ENCODE results near the gene RELN. TPM values are rescaled to one million over a fixed set of nuclear protein-coding genes. Genes with fewer than 3 reads are reported as not detected.

RELN gene
- total RNA-seq, 4 donors from 2014 or later: 0.02 to 0.73 (median 0.39) TPM; not detected in 1

DNA sequence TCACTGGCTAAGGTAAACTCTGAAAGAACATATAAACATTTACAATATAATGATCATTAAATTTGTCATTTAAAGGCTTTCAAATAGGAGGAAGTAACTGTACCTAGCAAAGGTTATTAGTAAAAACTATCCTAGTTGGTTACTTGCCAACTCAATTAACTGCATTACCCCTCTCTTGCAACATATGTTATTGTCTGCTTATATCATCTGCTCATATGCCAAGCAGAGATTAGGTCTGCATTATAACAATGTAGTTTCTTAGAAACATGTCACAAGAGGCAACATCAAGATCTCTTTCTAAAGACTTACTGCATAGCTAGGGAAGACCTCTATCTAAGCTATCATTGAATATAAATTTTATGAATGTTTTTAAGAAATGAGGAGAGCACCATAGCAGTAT lies 132.5 kb downstream of the RELN start:
- Histone ChIP-seq H3K4me3 (no peak overlapping the region), H3K4me1 (no peaks in the 10 kb centered on the region), H3K27me3 (no peaks in the 10 kb centered on the region), H3K9me3 (no peaks in the 10 kb centered on the region), H3K27ac (no peak overlapping the region), H3K36me3 (no peaks in the 10 kb centered on the region)
- in situ Hi-C loops (cut with MboI; ENCODE audit: low sequenced_read_pairs in 4 of 4): no loop called here
- no peak for DNase-seq
- intact Hi-C loops (cut with DNase I; ENCODE audit: low total_unique reads): no loop called here
- ATAC-seq: no peak
- TF ChIP-seq, protein P1, sequence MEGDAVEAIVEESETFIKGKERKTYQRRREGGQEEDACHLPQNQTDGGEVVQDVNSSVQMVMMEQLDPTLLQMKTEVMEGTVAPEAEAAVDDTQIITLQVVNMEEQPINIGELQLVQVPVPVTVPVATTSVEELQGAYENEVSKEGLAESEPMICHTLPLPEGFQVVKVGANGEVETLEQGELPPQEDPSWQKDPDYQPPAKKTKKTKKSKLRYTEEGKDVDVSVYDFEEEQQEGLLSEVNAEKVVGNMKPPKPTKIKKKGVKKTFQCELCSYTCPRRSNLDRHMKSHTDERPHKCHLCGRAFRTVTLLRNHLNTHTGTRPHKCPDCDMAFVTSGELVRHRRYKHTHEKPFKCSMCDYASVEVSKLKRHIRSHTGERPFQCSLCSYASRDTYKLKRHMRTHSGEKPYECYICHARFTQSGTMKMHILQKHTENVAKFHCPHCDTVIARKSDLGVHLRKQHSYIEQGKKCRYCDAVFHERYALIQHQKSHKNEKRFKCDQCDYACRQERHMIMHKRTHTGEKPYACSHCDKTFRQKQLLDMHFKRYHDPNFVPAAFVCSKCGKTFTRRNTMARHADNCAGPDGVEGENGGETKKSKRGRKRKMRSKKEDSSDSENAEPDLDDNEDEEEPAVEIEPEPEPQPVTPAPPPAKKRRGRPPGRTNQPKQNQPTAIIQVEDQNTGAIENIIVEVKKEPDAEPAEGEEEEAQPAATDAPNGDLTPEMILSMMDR (IDR thresholded peaks at IDR 0.05 in 4 of 5, conservative IDR thresholded peaks at IDR 0.05 in 1 of 5): no peak
- TF ChIP-seq POLR2A (IDR thresholded peaks at IDR 0.05): no peak

DNA sequence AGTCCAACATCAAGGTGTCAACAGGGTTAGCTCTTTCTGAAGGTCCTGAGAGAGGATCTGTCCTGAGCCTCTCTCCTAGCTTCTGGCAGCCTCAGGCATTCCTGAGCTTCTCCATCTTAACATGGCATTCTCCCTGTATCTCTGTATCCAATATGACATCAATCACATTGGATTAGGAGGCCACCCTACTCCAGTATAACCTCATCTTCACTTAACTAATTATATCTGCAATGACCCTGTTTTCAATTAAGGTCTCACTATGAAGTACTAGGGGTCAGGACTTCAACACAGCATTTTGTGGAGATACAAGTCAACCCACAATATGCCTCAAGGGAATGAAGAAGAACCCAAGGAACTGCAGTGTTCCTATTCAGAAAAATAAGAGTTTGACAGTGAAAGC lies 133.8 kb downstream of the RELN start:
- no peaks in the 10 kb centered on the region for H3K27me3 ChIP-seq
- in situ Hi-C loops (cut with MboI; ENCODE audit: low sequenced_read_pairs in 4 of 4) (no loop called here), intact Hi-C loops (cut with DNase I; ENCODE audit: low total_unique reads) (no loop called here)
- no peak overlapping the region for H3K27ac ChIP-seq
- H3K9me3 ChIP-seq: no peaks in the 10 kb centered on the region
- no peak for TF ChIP-seq POLR2A (IDR thresholded peaks at IDR 0.05)
- TF ChIP-seq, protein P1 (IDR thresholded peaks at IDR 0.05 in 4 of 5, conservative IDR thresholded peaks at IDR 0.05 in 1 of 5): no peak
- H3K4me1 ChIP-seq: no peaks in the 10 kb centered on the region
- H3K4me3 ChIP-seq: no peak overlapping the region
- no peaks in the 10 kb centered on the region for H3K36me3 ChIP-seq
- ATAC-seq: no peak
- DNase-seq: no peak

GRCh38 chr7:103854611-103855010 lies 134.8 kb downstream of the RELN start:
- no peaks in the 10 kb centered on the region for H3K36me3 ChIP-seq
- H3K4me3 ChIP-seq: no peak overlapping the region
- H3K9me3 ChIP-seq: no peaks in the 10 kb centered on the region
- no peaks in the 10 kb centered on the region for H3K27me3 ChIP-seq
- intact Hi-C loops (cut with DNase I; ENCODE audit: low total_unique reads): no loop called here
- no peak for TF ChIP-seq POLR2A (IDR thresholded peaks at IDR 0.05)
- TF ChIP-seq, protein P1 (IDR thresholded peaks at IDR 0.05 in 4 of 5, conservative IDR thresholded peaks at IDR 0.05 in 1 of 5): no peak
- no peak for DNase-seq
- H3K4me1 ChIP-seq: no peaks in the 10 kb centered on the region
- no peak for ATAC-seq
- in situ Hi-C loops (cut with MboI; ENCODE audit: low sequenced_read_pairs in 4 of 4): no loop called here
- H3K27ac ChIP-seq: no peak overlapping the region

GRCh38 chr7:103851357-103851756 lies 138.1 kb downstream of the RELN start:
- no peak overlapping the region for H3K27ac ChIP-seq
- TF ChIP-seq, protein P1 (IDR thresholded peaks at IDR 0.05 in 4 of 5, conservative IDR thresholded peaks at IDR 0.05 in 1 of 5): no peak
- TF ChIP-seq POLR2A (IDR thresholded peaks at IDR 0.05): no peak
- no peaks in the 10 kb centered on the region for H3K27me3 ChIP-seq
- in situ Hi-C loops (cut with MboI; ENCODE audit: low sequenced_read_pairs in 4 of 4): no loop called here
- intact Hi-C loops (cut with DNase I; ENCODE audit: low total_unique reads): no loop called here
- H3K4me1 ChIP-seq: no peaks in the 10 kb centered on the region
- H3K9me3 ChIP-seq: no peaks in the 10 kb centered on the region
- no peak overlapping the region for H3K4me3 ChIP-seq
- no peak for ATAC-seq
- no peak for DNase-seq
- no peaks in the 10 kb centered on the region for H3K36me3 ChIP-seq

Measured in gastrocnemius medialis (tissue), 4 donors.